Ovary (tissue), 9 donors: ENCODE data around the gene EFCC1. TPM values are rescaled to one million over a fixed set of nuclear protein-coding genes. Genes with fewer than 3 reads are reported as not detected.

ENCODE experiments used
- DNase-seq, 5 donors: peaks; one replicate each; pipeline ENCODE4 v3.0.0-alpha.2; 2019 to 2020
- H3K27ac ChIP-seq, 2 donors: fragments of 200-600 bp; one replicate each; pipeline versions ENCODE4 v1.5.1 to v1.8.0; 2019 to 2022
- H3K27me3 ChIP-seq: fragments of 200-600 bp; one replicate; pipeline ENCODE4 v1.8.0; 2022
- H3K36me3 ChIP-seq: fragments of 200-600 bp; sonication (generic); one replicate; pipeline ENCODE4 v1.5.1; 2019
- H3K4me1 ChIP-seq: one replicate; pipeline ENCODE4 v1.8.1; 2013; ENCODE audit warnings: mild to moderate bottlenecking, moderate library complexity; ENCODE audit not compliant: insufficient read depth
- H3K4me3 ChIP-seq: fragments of 200-600 bp; sonication (generic); one replicate; pipeline ENCODE4 v1.5.1; 2017
- H3K9me3 ChIP-seq, 2 donors: fragments of 200-600 bp in 1 of 2; sonication (generic) in 1 of 2; one replicate each; pipeline versions ENCODE4 v1.5.1 to v1.8.1; 2013 to 2019; ENCODE audit warnings: mild to moderate bottlenecking in 1 of 2, moderate library complexity in 1 of 2
- CTCF ChIP-seq, 3 donors: fragments of 450-650 bp in 2 of 3; fragments of 200-600 bp in 1 of 3; IDR thresholded peaks; one replicate each; pipeline versions ENCODE4 v1.5.1 to v1.8.0; 2016 to 2022; ENCODE audit warnings: antibody characterized with exemption in 3 of 3, mild to moderate bottlenecking in 1 of 3
- EP300 ChIP-seq: sonication (generic); formaldehyde crosslinking; IDR thresholded peaks from one replicate; pipeline ENCODE4 v1.6.1; 2017; ENCODE audit warnings: antibody characterized with exemption
- POLR2A ChIP-seq: fragments of 450-650 bp; IDR thresholded peaks from one replicate; pipeline ENCODE4 v1.6.1; 2017; ENCODE audit warnings: antibody characterized with exemption, mild to moderate bottlenecking, moderate library complexity
- WGBS, 3 donors: extraction: QIAGEN DNeasy Blood & Tissue Kit in 1 of 3; methylation state at CpG; one replicate each; pipeline versions ENCODE4 v1.1.5 to v1.1.7; 2013 to 2017; 5-methylcytosine and 5-hydroxymethylcytosine counted together
- intact Hi-C, 4 donors: fragments of 100-400 bp; cut with DNase I; formaldehyde crosslinking; loops; one replicate each; pipeline versions ENCODE4 v1.11.0 to v1.15.1; 2022 to 2023
- polyA plus RNA-seq, 2 donors: library from polyadenylated mRNA; stranded (reverse); fragments of 200-250 nt in 1 of 2; fragments of 350-450 nt in 1 of 2; fragmentation: Illumina TruSeq in 1 of 2; extraction: RNeasy Lipid Tissue Mini Kit (QIAGEN cat#74804) in 1 of 2; gene quantifications; one replicate each; pipeline ENCODE4 v1.2.3, GENCODE V29; 2013 to 2014
- total RNA-seq, 7 donors: library from RNA; depleted of rRNA in 2 of 7; stranded (reverse); fragments of >200 nt in 2 of 7; fragmentation: NEBNext Ultra II Directional in 3 of 7; extraction: Animal tissue kit (Norgen Biotek cat#: 25700) in 3 of 7; gene quantifications; one replicate each; pipeline versions ENCODE4 v1.1.0 to v1.2.4, GENCODE V29; 2016 to 2023
- donor health status: DM: no; HTN: no; CAD: no; lungs with moderate emphysema.
- donor health status: DM: no; HTN: no; CAD: no.
- donor health status: Bipolar disorder and iron deficiency.
- donor health status: DM: yes; HTN: yes; CAD: no.
- donor health status: DM: no; HTN: no; CAD: no.
- donor health status: DM: yes; HTN: yes; CAD: no.

Gene EFCC1
- total and polyA plus RNA-seq, 9 donors = 3.7 to 15.5 (median 7.8) TPM

- intact Hi-C loops = loop anchor here in 1 of 4 donors (5.0 kb wide), 1 partner anchor 191 kb away; the partner anchor contains the start of gene COPG1
- H3K9me3 ChIP-seq = no peaks in the 10 kb centered on the region
- no peak overlapping the region for H3K27ac ChIP-seq
- H3K4me3 ChIP-seq = no peak overlapping the region
- H3K27me3 ChIP-seq = no peaks in the 10 kb centered on the region
- peaks cover 14% of the 10 kb centered on the region for H3K4me1 ChIP-seq
- WGBS, 3 donors = 72 to 77% (median 75%) methylated on average over 9 of the region's 9 CpGs
- DNase-seq = no peak
- no peaks in the 10 kb centered on the region for H3K36me3 ChIP-seq
- TF ChIP-seq CTCF (IDR thresholded peaks at IDR 0.05) (no peak), POLR2A (no peak), EP300 (no peak)
These were observed 55.5 kb downstream of the EFCC1 start for GRCh38 chr3:129056451-129057173.

- intact Hi-C loops = loop anchor here in 1 of 4 donors (5.0 kb wide), 1 partner anchor 190 kb away; the partner anchor contains the start of gene COPG1
These were observed 56.1 kb downstream of the EFCC1 start for GRCh38 chr3:129057249-129057648.

GRCh38 chr3:129058441-129059200 is 57.5 kb downstream of the EFCC1 start:
- 17 to 42% (median 28%) methylated on average over 4 of the region's 4 CpGs for WGBS, 3 donors
- no peak for DNase-seq
- Histone ChIP-seq H3K27ac (peak overlapping the region in 1 of 2 donors; percentile 19), H3K27me3 (no peaks in the 10 kb centered on the region), H3K4me1 (peaks cover 8% of the 10 kb centered on the region), H3K4me3 (no peak overlapping the region), H3K9me3 (no peaks in the 10 kb centered on the region), H3K36me3 (no peaks in the 10 kb centered on the region)
- intact Hi-C loops = loop anchor here in 1 of 4 donors (5.0 kb wide), 1 partner anchor 189 kb away; the partner anchor contains the start of gene COPG1
- TF ChIP-seq CTCF (IDR thresholded peaks at IDR 0.05) (no peak), POLR2A (no peak), EP300 (no peak)

More at GRCh38 chr3:129057249-129057648, 56.1 kb downstream of the EFCC1 start:
- DNase-seq = no peak
- peaks cover 10% of the 10 kb centered on the region for H3K4me1 ChIP-seq
- 96% methylated on average over 4 of the region's 4 CpGs for WGBS, 3 donors
- H3K36me3 ChIP-seq = no peaks in the 10 kb centered on the region
- no peaks in the 10 kb centered on the region for H3K9me3 ChIP-seq
- H3K27ac ChIP-seq = no peak overlapping the region
- H3K4me3 ChIP-seq = no peak overlapping the region
- H3K27me3 ChIP-seq = no peaks in the 10 kb centered on the region
- TF ChIP-seq POLR2A (no peak), EP300 (no peak), CTCF (IDR thresholded peaks at IDR 0.05) (no peak)

GRCh38 chr3:129059311-129059958 is 58.3 kb downstream of the EFCC1 start:
- H3K4me1 ChIP-seq = peaks cover 5% of the 10 kb centered on the region
- peak overlapping the region in 1 of 2 donors; percentile 10 for H3K27ac ChIP-seq
- no peaks in the 10 kb centered on the region for H3K27me3 ChIP-seq
- no peaks in the 10 kb centered on the region for H3K9me3 ChIP-seq
- intact Hi-C loops = loop anchor here in 1 of 4 donors (5.0 kb wide), 1 partner anchor 188 kb away; the partner anchor contains the start of gene COPG1
- 85 to 86% (median 86%) methylated on average over 11 of the region's 11 CpGs for WGBS, 3 donors
- no peaks in the 10 kb centered on the region for H3K36me3 ChIP-seq
- TF ChIP-seq EP300 (no peak), CTCF (IDR thresholded peaks at IDR 0.05) (no peak), POLR2A (no peak)
- no peak overlapping the region for H3K4me3 ChIP-seq
- no peak for DNase-seq
